Epithelial cell of proximal tubule (primary cell): ENCODE results near the gene CNOT6. TPM values are rescaled to one million over a fixed set of nuclear protein-coding genes. Genes with fewer than 3 reads are reported as not detected.

ENCODE experiments used
- DNase-seq: peaks from one replicate; pipeline ENCODE4 v3.0.0-alpha.2; 2011; ENCODE audit warnings: low read depth
- H3K4me3 ChIP-seq: 2 replicates; pipeline ENCODE4 v1.5.1; 2011; ENCODE audit warnings: low read depth, mild to moderate bottlenecking, low read length
- CTCF ChIP-seq: conservative IDR thresholded peaks from 2 replicates; pipeline ENCODE4 v1.5.1; 2012; ENCODE audit warnings: low read depth, mild to moderate bottlenecking, low read length
- total RNA-seq: library from RNA; depleted of rRNA; stranded (reverse); fragments of >200 nt; gene quantifications from 2 replicates; pipeline ENCODE4 v1.2.3, GENCODE V29; 2015

The CNOT6 gene
- total RNA-seq, 1 donor from 2014 or later = 10.0 TPM

- no peak for DNase-seq
- TF ChIP-seq CTCF = no peak
- H3K4me3 ChIP-seq = no peak within 1 kb of the TSS
Observed at GRCh38 chr5:180591311-180591887, 97.2 kb downstream of the CNOT6 start, which contains the start of gene SCGB3A1. SCGB3A1 (minus strand) TSS chr5:180591499; CDS start chr5:180591462, 37 bp downstream.

DNA sequence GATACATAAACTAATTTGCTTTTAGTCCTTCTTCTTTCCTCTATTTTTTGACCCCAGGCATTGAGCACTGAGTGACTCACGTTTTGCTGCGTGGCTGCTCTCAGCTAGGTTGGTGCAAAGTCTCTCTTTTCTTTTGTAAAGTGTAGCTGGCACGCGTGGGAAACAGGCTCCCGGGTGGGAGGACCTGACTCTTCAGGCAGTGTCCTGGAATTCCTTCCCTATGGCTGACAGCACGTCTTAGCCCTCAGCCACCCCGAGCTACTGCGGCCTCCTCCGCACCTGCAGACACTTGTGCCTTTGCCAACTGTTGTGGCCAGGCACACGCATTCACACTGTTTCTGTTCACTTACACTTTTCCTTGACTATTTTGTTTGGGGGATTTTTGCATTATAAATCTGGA, 98.0 kb downstream of the CNOT6 start:
- H3K4me3 ChIP-seq = no peak overlapping the region
- no peak for DNase-seq
- no peak for TF ChIP-seq CTCF

- no peak for DNase-seq
- no peak overlapping the region for H3K4me3 ChIP-seq
- no peak for TF ChIP-seq CTCF
Observed at GRCh38 chr5:180593446-180594206, 99.4 kb downstream of the CNOT6 start.

DNA sequence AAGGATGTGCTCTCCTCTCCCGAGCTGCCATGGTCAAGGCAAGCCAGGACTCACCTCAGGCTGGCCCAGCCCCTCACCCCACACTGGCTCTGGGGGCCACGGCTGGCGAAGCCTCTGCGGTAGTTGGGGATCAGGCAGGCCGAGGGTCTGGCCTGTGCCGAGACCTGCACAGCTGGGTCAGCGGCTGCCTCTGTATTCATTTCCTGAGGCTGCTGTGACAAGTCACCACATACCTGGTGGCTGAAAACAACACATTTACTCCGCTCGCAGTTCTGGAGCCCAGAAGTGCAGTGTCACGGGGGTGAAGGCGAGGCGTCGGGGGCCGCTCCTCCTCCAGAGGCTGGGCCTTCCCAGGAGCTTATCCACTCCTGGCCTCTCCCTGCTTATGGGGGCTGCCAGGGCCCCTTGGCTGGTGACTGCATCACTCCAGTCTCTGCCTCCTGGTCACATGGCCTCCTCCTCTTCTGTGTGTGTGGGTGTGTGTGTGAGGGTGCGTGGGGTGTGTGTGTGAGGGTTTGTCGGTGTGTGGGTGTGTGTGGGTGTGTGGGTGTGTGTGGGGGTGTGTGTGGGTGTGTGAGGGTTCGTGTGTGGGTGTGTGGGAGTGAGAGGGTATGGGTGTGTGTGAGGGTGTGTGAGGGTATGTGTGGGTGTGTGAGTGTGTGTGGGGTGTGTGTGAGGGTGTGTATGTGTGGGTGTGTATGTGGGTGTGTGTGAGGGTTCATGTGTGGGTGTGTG, 100.3 kb downstream of the CNOT6 start:
- no peak overlapping the region for H3K4me3 ChIP-seq
- no peak for TF ChIP-seq CTCF
- DNase-seq = no peak

- DNase-seq = no peak
- no peak for TF ChIP-seq CTCF
- no peak overlapping the region for H3K4me3 ChIP-seq
Observed at GRCh38 chr5:180595046-180595379, 100.8 kb downstream of the CNOT6 start.

GRCh38 chr5:180595381-180596114, 101.4 kb downstream of the CNOT6 start:
- no peak overlapping the region for H3K4me3 ChIP-seq
- no peak for TF ChIP-seq CTCF
- no peak for DNase-seq
